GM19099 (cell line): ENCODE measurements around the gene ESR2.

Source experiments
- POLR2A ChIP-seq: IDR thresholded peaks from 3 replicates; pipeline ENCODE4 v1.6.1; 2011; ENCODE audit warnings: low read depth; ENCODE audit not compliant: insufficient read length; ENCODE audit errors: extremely low read depth

The ESR2 gene

GRCh38 chr14:64279704-64280668, 14.2 kb downstream of the ESR2 start:
- TF ChIP-seq POLR2A: no peak

GRCh38 chr14:64278458-64278857, 15.7 kb downstream of the ESR2 start:
- no peak for TF ChIP-seq POLR2A

DNA sequence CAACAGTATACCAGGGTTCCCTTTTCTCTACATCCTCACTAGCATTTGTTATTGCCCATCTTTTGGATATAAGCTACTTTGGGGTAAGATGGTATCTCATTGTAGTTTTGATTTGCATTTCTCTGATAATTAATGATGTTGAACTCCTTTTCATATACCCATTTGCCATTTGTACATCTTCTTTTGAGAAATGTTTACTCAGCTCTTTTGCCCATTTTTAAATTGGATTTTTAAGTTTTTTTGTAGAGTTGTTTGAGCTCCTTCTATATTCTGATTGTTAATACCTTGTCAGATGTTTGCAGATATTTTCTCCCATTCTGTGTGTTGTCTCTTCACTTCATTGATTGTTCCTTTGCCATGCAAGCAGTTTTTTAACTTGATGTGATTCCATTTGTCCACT, 22.2 kb downstream of the ESR2 start:
- TF ChIP-seq POLR2A: no peak

- no peak for TF ChIP-seq POLR2A
Measured at GRCh38 chr14:64266239-64266638, 27.9 kb downstream of the ESR2 start.

DNA sequence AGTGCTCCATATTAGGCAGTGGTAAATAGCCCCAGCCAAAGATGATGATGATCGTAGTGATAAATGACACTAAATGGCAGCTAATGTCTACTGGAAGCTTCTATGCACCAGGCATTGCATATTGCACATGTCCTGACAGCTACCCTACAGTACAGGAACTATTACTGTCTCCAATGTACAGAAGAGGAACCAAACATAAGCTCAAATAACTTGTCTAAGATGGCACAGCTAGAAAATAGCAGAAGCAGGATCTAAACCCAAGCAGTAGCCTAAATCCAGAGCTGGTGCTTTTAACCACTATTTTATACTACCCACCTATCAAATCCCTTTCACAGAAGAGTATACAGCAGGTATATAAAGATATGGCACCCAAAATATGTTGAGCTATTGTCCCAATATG, 28.9 kb downstream of the ESR2 start:
- TF ChIP-seq POLR2A: no peak

- no peak for TF ChIP-seq POLR2A
Measured at GRCh38 chr14:64260418-64260817, 33.8 kb downstream of the ESR2 start.

DNA sequence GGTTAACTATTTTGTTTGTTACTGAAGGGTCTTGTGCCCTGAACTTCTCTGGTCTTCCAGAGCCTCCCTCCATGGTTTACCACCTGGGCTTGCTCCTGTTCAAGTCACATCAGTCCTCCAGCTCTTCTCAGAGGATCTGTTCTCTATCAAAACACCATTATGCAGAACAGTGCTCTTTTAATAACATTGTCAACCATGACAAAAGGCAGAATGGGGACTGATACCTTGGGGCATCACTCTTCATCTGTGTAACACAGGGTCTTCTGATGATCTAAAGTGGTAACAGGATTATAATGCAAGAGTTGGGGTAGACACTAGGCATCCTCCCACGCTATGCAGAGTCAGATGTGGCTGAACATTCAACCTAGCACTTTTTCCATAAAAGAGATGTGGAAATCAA, 38.4 kb downstream of the ESR2 start:
- no peak for TF ChIP-seq POLR2A

DNA sequence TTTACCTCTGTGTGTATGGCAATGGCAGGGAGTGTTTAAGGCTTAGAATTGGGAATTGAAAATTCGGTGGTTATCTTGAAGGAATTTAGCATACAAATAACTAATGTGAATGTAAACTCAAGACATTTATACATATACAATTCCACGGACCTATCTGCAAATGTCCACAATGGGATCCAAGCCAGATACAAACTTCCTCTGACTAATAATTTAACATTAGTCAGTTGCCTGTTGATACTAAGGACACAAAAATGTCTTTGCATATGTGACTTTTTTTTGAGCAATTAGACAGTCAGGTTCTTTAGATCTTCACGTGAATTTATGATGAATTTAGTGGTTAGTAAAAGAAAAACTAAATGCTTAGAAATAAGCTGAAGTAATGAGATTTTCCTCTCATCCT, 40.5 kb downstream of the ESR2 start:
- TF ChIP-seq POLR2A: no peak

GRCh38 chr14:64249363-64249762, 44.8 kb downstream of the ESR2 start:
- no peak for TF ChIP-seq POLR2A

- no peak for TF ChIP-seq POLR2A
Measured at GRCh38 chr14:64248689-64249088, 45.5 kb downstream of the ESR2 start.

- TF ChIP-seq POLR2A: no peak
Measured at GRCh38 chr14:64247195-64247594, 47.0 kb downstream of the ESR2 start.

GRCh38 chr14:64246688-64247087, 47.5 kb downstream of the ESR2 start:
- TF ChIP-seq POLR2A: no peak

DNA sequence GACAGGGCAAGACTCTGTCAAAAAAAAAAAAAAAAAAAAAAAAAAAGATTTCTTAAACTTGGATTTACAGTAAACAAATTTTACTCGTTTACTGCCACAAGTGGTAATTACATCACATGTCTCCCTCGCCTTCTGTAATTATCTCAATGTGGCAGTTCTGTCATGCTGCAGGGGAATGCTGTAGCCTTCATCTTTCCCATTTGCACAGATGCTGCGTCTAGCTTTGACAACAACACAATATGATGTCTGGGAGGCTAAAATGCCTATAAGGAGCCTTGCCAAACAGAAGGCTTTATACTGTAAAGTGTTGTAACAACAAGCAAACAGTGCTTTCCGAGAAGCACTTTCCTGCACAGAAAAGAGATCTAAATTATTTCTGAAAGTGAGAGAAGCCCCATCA, 48.7 kb downstream of the ESR2 start:
- TF ChIP-seq POLR2A: no peak

DNA sequence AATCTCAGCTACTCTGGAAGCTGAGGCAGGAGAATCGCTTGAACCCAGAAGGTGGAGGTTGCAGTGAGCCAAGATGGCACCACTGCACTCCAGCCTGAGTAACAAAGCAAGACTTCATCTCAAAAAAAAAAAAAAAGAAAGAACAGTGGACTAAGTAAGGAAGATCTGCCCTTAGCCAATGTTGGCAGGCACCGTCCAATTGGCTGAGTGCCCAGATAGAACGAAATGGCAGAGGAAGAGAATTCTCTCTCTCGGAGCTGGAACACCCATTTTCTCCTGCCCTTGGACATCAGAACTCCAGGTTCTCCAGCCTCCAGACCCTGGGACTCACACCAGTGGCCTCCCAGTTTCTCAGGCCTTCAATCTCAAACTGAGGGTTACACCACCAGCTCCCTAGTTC, 49.9 kb downstream of the ESR2 start:
- TF ChIP-seq POLR2A: no peak

DNA sequence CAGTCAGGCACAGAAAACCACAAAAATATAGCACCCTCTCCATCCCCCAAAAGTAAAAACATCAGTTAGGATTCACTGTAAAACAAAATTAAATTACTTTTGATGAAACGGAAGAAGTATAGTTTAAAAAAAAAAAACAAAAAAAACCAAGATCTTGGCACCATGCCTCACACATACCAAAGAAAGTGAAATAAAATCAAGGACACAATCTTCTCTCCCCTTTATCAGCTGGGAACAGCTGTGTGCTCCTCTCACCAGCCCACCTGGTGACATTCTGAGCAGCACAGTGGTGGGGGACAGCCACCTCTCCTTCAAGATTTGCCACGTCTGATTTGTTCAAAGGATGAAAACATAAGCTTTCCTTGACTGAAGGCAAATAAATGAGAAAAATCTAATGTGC, 55.5 kb downstream of the ESR2 start:
- no peak for TF ChIP-seq POLR2A

DNA sequence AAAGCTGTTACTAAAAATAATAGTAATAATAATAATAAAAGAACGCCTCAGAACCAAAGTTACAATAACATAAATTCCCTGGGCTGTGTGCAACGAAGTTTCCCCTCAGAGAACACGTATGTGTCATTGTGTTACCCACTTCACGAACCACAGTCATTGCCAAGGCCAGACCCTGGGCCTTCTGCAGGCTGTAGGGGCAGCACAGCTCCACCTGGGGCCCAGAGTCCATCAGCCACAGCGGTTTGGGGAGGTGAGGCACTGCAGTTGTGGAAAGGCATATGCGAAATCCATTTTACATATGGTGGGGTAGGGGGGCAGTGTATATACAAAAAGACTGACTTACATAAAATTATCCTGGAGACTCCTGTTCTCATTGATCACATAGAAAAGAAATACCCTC, 56.1 kb downstream of the ESR2 start:
- TF ChIP-seq POLR2A: no peak
